ENCODE measurements around the gene MUC6. TPM values are rescaled to one million over a fixed set of nuclear protein-coding genes. Genes with fewer than 3 reads are reported as not detected.

MUC6 gene
- total and polyA plus RNA-seq, 9 of the 15 experiments (the other 6 are each of a cell fraction or from before 2014, with no cell fraction given): not detected

DNA sequence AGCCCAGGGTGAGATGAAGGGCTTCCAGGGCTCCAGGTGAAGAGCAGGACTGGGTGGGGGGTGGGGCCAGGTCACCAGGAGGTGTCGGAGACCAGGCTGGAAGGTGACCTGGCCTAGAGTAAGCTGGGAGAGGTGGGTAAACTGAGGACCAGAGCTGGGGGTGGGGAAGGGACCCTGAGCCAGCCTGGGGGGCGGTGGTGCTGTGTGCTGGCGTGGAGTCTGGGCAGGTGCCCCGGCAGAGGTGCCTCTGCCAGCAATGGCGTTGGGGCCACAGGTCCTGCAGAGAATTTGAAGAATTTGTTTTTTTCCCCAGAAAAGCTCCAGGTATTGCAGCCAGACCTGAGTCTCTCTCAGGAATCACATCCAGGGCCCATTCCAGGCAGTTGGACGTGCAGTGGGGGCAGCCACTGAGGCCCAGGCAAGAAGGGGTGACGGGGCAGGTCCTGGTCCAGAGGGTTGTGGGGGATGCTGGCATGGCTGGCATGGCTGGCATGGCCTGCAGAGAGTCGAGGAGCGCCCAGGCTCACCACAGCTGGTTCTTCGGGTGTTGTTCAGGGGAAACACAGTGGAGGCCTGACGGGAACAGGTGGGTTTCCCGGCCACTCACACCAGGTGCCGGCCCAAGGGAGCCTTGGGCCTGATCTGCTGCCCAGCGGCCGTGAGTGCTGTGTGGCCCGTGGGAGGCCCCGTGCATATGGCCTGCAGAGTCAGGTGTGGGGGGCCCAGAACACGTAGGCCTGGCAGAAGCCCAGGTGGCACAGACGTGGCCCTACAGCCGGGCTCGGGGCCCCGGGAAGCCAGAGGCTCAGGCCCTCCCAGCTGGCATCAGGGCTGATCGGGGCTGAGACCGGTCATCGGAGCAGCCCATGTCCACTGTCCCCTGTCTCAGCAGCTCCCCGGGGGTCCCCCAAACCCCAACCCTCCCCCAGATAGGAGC lies 6.4 kb upstream of the MUC6 start:
- POLR2A ChIA-PET: interaction anchor here (0.6 to 1.0 kb wide), 3 partner anchors 11 to 202 kb away, joined by 3 to 5 read pairs (median 3); no protein-coding TSS in a partner anchor
- WGBS (ENCODE audit: insufficient coverage, low coverage, missing lambda C conversion rate): 14% methylated on average over 19 of the region's 26 CpGs
- H3K9me3 ChIP-seq (replicated peaks; ENCODE audit: control insufficient read depth, insufficient read depth, low read depth, low read length): no peaks in the 10 kb centered on the region
- FAIRE-seq (no peak), ATAC-seq (no peak), DNase-seq (ENCODE audit: extremely low read depth in 1 of 4, low spot score in 3 of 4) (no peak)
- intact Hi-C loops (cut with micrococcal nuclease) (no loop called here), in situ Hi-C loops (cut with MboI) (no loop called here)
- peaks cover 16 to 49% of the 10 kb centered on the region in 2 experiments for H3K27me3 ChIP-seq (ENCODE audit: control insufficient read depth in 2 of 2, insufficient read depth in 2 of 2, low read length in 2 of 2)
- CTCF ChIA-PET (ENCODE audit: low intra/inter-chr PET ratio): no interaction called here
- peaks cover 13% of the 10 kb centered on the region; the same call in 1 of the 2 replicates for H4K20me1 ChIP-seq (replicated peaks; ENCODE audit: control insufficient read depth, insufficient read depth, low read length)
- no peak overlapping the region for H3K4me3 ChIP-seq
- H3K9ac ChIP-seq (ENCODE audit: insufficient read depth in 1 of 2, low read depth in 2 of 2, low read length in 2 of 2): no peak overlapping the region
- H3K9me1 ChIP-seq (ENCODE audit: control insufficient read depth, insufficient read depth, low read length): no peaks in the 10 kb centered on the region
- no peak overlapping the region for H2AFZ ChIP-seq (ENCODE audit: low read depth, low read length)
- no peak overlapping the region for H3K27ac ChIP-seq (ENCODE audit: extremely low read depth, low read depth, low read length)
- 0 out of 2 replicates have a peak, but pooled peaks have one; percentile 39 for TF ChIP-seq HNRNPL (IDR thresholded peaks at IDR 0.05; ENCODE audit: low read depth, low read length)
- no peak for TF ChIP-seq NRF1 (conservative IDR thresholded peaks at IDR 0.05 in 1 of 2, IDR thresholded peaks at IDR 0.05 in 1 of 2)
- no TSS peak for BruUV-seq (replicated peaks)
- H3K79me2 ChIP-seq (ENCODE audit: control insufficient read depth, insufficient read depth, low read length): no peaks in the 10 kb centered on the region
- H3K36me3 ChIP-seq (ENCODE audit: control insufficient read depth, insufficient read depth, low read length): no peaks in the 10 kb centered on the region
- peaks cover 0 to 40% of the 10 kb centered on the region in 2 experiments; a peak in 2 of 5 replicates for H3K4me1 ChIP-seq (replicated peaks in 1 of 2; ENCODE audit: control insufficient read depth in 2 of 2, insufficient read depth in 2 of 2, low read length in 2 of 2)
- H3K4me2 ChIP-seq (ENCODE audit: insufficient read depth, low read length): no peak overlapping the region

All from K562 (cell line).